Gastroesophageal sphincter (tissue), 3 donors: ENCODE measurements around the gene CPNE4.

Experiments
- POLR2A ChIP-seq, 2 donors: fragments of 450-650 bp; IDR thresholded peaks; one replicate each; pipeline ENCODE4 v1.6.1; 2017; ENCODE audit warnings: antibody characterized with exemption in 2 of 2, mild to moderate bottlenecking in 2 of 2, moderate library complexity in 1 of 2
- TF ChIP-seq, protein P1 (sequence below), 4 experiments: fragments of 200-600 bp in 2 of 4; fragments of 450-650 bp in 2 of 4; sonication (generic) in 1 of 4; IDR thresholded peaks; one replicate each; pipeline ENCODE4 v1.5.1; 2017 to 2019; ENCODE audit warnings: antibody characterized with exemption in 4 of 4, mild to moderate bottlenecking in 2 of 4, moderate library complexity in 2 of 4

GRCh38 chr3:131883086-131883485 lies 151.7 kb downstream of the CPNE4 start:
- TF ChIP-seq, protein P1, sequence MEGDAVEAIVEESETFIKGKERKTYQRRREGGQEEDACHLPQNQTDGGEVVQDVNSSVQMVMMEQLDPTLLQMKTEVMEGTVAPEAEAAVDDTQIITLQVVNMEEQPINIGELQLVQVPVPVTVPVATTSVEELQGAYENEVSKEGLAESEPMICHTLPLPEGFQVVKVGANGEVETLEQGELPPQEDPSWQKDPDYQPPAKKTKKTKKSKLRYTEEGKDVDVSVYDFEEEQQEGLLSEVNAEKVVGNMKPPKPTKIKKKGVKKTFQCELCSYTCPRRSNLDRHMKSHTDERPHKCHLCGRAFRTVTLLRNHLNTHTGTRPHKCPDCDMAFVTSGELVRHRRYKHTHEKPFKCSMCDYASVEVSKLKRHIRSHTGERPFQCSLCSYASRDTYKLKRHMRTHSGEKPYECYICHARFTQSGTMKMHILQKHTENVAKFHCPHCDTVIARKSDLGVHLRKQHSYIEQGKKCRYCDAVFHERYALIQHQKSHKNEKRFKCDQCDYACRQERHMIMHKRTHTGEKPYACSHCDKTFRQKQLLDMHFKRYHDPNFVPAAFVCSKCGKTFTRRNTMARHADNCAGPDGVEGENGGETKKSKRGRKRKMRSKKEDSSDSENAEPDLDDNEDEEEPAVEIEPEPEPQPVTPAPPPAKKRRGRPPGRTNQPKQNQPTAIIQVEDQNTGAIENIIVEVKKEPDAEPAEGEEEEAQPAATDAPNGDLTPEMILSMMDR (IDR thresholded peaks at IDR 0.05) = no peak
- TF ChIP-seq POLR2A (IDR thresholded peaks at IDR 0.05) = no peak
